Uterus (tissue), 2 donors: Measurements from ENCODE around the gene MTFMT.

ENCODE experiments used
- POLR2A ChIP-seq, 2 donors: fragments of 450-650 bp; IDR thresholded peaks; one replicate each; pipeline ENCODE4 v1.6.1; 2016; ENCODE audit warnings: antibody characterized with exemption in 2 of 2, mild to moderate bottlenecking in 1 of 2, moderate library complexity in 1 of 2
- TF ChIP-seq, protein P1 (sequence below), 4 experiments: fragments of 200-600 bp in 2 of 4; fragments of 450-650 bp in 2 of 4; sonication (generic) in 2 of 4; IDR thresholded peaks; one replicate each; pipeline ENCODE4 v1.5.1; 2016 to 2019; ENCODE audit warnings: antibody characterized with exemption in 4 of 4, mild to moderate bottlenecking in 2 of 4, moderate library complexity in 1 of 4

DNA sequence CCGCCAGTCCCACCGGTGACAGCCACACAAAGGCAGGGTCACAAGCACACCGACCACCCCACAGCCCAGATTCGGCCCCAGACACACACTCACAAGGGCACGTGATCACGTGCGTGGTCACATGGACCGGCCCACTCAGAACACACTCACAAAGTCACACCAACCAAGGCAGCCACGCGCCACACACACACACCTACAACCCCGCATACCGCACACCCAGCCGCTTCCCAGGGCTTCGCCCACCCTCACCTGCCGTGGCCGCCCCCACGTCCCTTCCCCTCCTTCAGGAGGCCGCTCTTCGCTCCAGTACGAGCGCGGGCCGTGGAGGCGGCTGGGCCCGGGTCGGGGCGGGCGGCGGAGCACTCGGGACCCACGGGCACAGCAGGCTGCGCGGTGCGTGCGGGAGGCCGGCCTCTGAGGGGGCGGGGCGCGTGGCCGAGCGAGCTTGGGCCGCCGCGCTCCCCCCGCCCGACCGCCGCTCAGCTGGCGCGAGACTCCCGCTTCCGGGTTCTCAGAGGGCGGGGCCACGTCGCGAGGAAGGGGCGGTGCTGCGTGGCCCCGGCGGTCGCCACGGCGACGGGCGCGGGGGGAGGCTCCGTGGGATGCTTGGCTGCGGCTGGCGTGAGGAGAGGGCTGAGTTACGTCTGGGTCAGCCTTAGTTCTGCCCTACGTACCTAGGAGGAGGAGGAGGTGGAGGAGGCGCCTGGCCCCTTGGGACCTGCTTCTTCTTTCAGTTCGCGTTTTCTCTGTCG is 39.8 kb downstream of the MTFMT start, which contains the start of gene SPG21:
- TF ChIP-seq, protein P1, sequence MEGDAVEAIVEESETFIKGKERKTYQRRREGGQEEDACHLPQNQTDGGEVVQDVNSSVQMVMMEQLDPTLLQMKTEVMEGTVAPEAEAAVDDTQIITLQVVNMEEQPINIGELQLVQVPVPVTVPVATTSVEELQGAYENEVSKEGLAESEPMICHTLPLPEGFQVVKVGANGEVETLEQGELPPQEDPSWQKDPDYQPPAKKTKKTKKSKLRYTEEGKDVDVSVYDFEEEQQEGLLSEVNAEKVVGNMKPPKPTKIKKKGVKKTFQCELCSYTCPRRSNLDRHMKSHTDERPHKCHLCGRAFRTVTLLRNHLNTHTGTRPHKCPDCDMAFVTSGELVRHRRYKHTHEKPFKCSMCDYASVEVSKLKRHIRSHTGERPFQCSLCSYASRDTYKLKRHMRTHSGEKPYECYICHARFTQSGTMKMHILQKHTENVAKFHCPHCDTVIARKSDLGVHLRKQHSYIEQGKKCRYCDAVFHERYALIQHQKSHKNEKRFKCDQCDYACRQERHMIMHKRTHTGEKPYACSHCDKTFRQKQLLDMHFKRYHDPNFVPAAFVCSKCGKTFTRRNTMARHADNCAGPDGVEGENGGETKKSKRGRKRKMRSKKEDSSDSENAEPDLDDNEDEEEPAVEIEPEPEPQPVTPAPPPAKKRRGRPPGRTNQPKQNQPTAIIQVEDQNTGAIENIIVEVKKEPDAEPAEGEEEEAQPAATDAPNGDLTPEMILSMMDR (IDR thresholded peaks at IDR 0.05), result peak in 1 of 4 experiments; percentile 23
- peak; percentile 70 to 78 for TF ChIP-seq POLR2A (IDR thresholded peaks at IDR 0.05)
